ENCODE measurements around the gene HOXB5.

Gene HOXB5

DNA sequence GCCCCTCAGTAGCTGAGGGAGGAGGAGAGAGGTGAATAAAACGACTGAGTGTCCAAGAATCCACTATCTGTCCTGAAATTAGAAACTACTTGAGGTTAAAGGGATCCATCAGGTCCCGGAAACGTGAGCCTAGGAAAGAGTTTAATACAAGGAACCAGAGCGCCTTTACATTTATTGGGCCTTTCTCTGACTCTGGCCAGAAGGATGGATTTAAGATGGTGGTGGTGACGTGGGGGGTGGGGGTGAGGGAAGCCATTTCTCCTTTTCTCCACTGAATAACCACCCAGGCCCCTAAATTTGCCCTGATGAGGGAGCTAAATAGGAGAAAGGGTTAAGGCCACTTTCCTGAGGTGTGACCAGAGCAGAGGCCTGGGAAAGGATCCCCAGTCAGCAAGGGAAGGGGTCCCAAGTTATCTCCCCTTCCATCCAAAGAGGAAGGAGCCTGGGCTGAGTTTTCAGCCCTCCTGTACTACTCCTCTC is 33.6 kb upstream of the HOXB5 start:
- no peaks in the 10 kb centered on the region for H3K9me3 ChIP-seq (ENCODE audit: low read length)
- no peaks in the 10 kb centered on the region for H3K36me3 ChIP-seq (ENCODE audit: insufficient read depth, low read length)
- H3K4me1 ChIP-seq (ENCODE audit: insufficient read depth, low read length), result no peaks in the 10 kb centered on the region
- peaks cover 77 to 93% of the 10 kb centered on the region in 2 donors for H3K27me3 ChIP-seq (ENCODE audit: control insufficient read depth in 1 of 2, insufficient read depth in 2 of 2, low read length in 2 of 2)
- H3K4me3 ChIP-seq (ENCODE audit: low read depth in 1 of 2, low read length in 2 of 2), result no peak overlapping the region
- no peak overlapping the region for H3K9ac ChIP-seq (ENCODE audit: low read length)
- H3K27ac ChIP-seq (ENCODE audit: low read depth, low read length), result no peak overlapping the region

DNA sequence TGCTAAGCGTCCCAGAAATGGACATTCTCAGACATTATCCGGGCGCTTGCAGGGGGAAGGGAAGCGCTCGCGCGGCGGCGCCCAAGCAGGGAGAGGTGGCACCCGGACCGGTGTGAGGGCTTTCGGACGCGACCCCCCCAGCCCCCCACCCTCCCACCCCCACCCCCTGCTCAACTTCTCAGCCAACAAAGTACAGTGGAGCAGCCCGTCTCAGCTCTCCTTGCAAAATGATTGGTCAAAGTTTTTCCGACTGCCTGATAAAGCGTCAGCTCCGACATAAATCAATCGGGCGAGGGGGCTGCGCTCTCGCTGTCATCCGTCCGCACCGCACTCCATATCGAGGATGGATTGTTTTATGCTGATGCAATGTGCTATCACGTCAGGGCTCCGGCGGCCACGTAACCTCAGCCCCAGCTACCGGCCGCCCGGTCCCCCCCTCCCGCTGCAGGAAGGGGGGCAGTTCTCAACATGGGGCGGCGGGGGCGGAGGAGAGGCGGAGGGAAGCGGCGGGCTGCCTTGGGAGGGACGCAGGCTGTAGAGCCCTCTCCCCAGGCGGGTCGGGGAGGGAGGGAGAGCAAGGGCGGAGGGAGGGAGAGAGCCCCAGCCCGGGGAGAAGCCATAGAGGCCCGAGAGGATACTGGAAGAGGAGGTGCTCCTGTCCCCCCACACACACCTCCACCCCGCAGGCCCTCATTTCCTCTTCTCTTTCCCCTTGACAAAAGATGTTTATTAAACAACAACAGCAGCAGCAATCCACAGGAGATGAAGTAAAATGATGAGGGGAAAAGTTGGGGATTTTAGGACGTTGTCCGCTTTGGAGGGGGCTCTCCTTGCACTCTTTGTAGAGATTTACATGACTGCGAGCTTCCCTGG is 32.9 kb upstream of the HOXB5 start, which contains the start of gene HOXB9:
TSS of gene HOXB9 (minus strand) at position 114 of the 873 bp plus-strand sequence. CDS start at position 25, 89 bp downstream.
- Histone ChIP-seq H3K27ac (ENCODE audit: low read depth, low read length) (no peak within 1 kb of the TSS), H3K4me3 (ENCODE audit: low read depth in 1 of 2, low read length in 2 of 2) (peak within 1 kb of the TSS; percentile 26 to 29), H3K27me3 (ENCODE audit: control insufficient read depth in 1 of 2, insufficient read depth in 2 of 2, low read length in 2 of 2) (peaks cover 82 to 93% of the 10 kb centered on the region in 2 donors), H3K9me3 (ENCODE audit: low read length) (no peaks in the 10 kb centered on the region), H3K9ac (ENCODE audit: low read length) (no peak within 1 kb of the TSS), H3K4me1 (ENCODE audit: insufficient read depth, low read length) (no peaks in the 10 kb centered on the region), H3K36me3 (ENCODE audit: insufficient read depth, low read length) (no peaks in the 10 kb centered on the region)

- Histone ChIP-seq H3K4me1 (ENCODE audit: insufficient read depth, low read length) (no peaks in the 10 kb centered on the region), H3K9me3 (ENCODE audit: low read length) (no peaks in the 10 kb centered on the region), H3K36me3 (ENCODE audit: insufficient read depth, low read length) (no peaks in the 10 kb centered on the region), H3K4me3 (ENCODE audit: low read depth in 1 of 2, low read length in 2 of 2) (peak overlapping the region; percentile 26 to 29), H3K27me3 (ENCODE audit: control insufficient read depth in 1 of 2, insufficient read depth in 2 of 2, low read length in 2 of 2) (peaks cover 84 to 93% of the 10 kb centered on the region in 2 donors), H3K9ac (ENCODE audit: low read length) (no peak overlapping the region), H3K27ac (ENCODE audit: low read depth, low read length) (no peak overlapping the region)
These were observed 32.1 kb upstream of the HOXB5 start for GRCh38 chr17:48625495-48626244.

DNA sequence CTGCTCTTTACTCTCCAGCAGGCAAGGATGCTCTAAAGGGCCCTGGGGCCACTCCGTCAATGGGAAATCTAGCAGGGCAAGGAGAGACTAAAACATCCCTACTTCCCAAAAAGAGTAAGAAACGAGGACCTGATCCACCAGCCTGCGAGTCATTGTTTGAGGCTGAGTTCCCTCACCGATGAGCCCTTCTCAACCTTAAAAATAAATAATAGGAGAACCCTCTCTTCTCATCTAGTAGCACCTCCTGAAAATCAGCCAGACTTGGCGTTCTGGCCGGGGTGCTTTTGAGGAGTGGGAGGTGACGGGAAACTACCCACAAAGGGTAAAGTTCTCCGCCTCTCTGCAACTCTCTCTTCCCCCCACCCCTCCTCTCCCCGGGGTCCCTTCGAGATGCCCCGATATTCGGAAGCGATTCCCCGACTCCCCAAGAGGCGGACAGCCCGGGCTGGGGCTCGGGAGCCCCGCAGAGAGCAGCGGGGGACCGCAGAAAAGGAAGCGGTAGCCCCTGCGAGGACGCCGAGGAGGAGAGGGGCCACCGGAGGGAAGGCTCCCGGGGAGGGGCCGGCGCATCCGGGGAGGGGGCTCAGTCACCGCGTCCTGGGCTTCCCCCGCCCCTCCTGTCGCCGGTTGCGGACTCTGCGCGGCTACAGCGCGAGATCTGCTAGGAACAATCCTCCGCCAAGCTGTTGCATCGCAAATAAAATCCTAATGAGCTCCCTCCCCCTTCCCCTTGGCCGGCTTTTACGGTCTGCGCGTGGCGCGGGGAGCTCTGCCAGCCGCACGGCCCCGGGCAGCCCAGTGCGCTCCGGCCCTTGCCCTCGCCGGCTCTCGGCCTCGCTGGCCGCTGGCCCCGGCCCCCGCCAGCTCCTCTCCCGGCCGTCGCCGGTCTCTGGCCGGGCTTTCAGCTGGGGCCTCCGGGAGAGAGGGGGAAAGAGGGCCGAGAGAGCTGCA is 31.2 kb upstream of the HOXB5 start:
- no peak overlapping the region for H3K9ac ChIP-seq (ENCODE audit: low read length)
- H3K27ac ChIP-seq (ENCODE audit: low read depth, low read length), result no peak overlapping the region
- peak overlapping the region; percentile 26 to 29 for H3K4me3 ChIP-seq (ENCODE audit: low read depth in 1 of 2, low read length in 2 of 2)
- no peaks in the 10 kb centered on the region for H3K4me1 ChIP-seq (ENCODE audit: insufficient read depth, low read length)
- peaks cover 84 to 95% of the 10 kb centered on the region in 2 donors for H3K27me3 ChIP-seq (ENCODE audit: control insufficient read depth in 1 of 2, insufficient read depth in 2 of 2, low read length in 2 of 2)
- H3K36me3 ChIP-seq (ENCODE audit: insufficient read depth, low read length), result no peaks in the 10 kb centered on the region
- no peaks in the 10 kb centered on the region for H3K9me3 ChIP-seq (ENCODE audit: low read length)

- Histone ChIP-seq H3K4me1 (ENCODE audit: insufficient read depth, low read length) (peaks cover under 1% of the 10 kb centered on the region), H3K36me3 (ENCODE audit: insufficient read depth, low read length) (no peaks in the 10 kb centered on the region), H3K27ac (ENCODE audit: low read depth, low read length) (no peak overlapping the region), H3K9me3 (ENCODE audit: low read length) (no peaks in the 10 kb centered on the region), H3K9ac (ENCODE audit: low read length) (no peak overlapping the region), H3K4me3 (ENCODE audit: low read depth in 1 of 2, low read length in 2 of 2) (no peak overlapping the region), H3K27me3 (ENCODE audit: control insufficient read depth in 1 of 2, insufficient read depth in 2 of 2, low read length in 2 of 2) (peaks cover 83 to 95% of the 10 kb centered on the region in 2 donors)
These were observed 30.5 kb upstream of the HOXB5 start for GRCh38 chr17:48624118-48624517.

DNA sequence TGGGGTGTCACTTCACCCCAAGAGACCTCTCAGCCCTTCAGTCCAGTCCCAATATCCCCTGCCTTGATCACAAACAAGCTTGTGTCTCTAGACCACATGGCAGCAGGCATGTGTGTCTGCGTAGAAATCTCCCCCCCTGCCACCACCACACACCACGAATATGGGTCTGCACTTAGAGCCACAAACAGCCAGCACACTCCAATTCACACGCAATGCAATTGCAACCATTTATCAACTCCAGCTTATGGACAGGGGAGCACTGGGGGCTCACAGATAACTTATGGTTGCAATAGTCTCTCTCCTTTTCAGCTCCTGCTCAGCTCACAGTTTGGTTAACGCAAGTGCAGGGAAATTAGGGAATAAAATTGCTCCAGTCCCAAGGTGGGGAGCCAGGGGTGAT is 30.0 kb upstream of the HOXB5 start:
- H3K27me3 ChIP-seq (ENCODE audit: control insufficient read depth in 1 of 2, insufficient read depth in 2 of 2, low read length in 2 of 2), result peaks cover 77 to 95% of the 10 kb centered on the region in 2 donors
- H3K27ac ChIP-seq (ENCODE audit: low read depth, low read length), result no peak overlapping the region
- H3K36me3 ChIP-seq (ENCODE audit: insufficient read depth, low read length), result no peaks in the 10 kb centered on the region
- peaks cover 6% of the 10 kb centered on the region for H3K4me1 ChIP-seq (ENCODE audit: insufficient read depth, low read length)
- no peaks in the 10 kb centered on the region for H3K9me3 ChIP-seq (ENCODE audit: low read length)
- no peak overlapping the region for H3K4me3 ChIP-seq (ENCODE audit: low read depth in 1 of 2, low read length in 2 of 2)
- H3K9ac ChIP-seq (ENCODE audit: low read length), result no peak overlapping the region

DNA sequence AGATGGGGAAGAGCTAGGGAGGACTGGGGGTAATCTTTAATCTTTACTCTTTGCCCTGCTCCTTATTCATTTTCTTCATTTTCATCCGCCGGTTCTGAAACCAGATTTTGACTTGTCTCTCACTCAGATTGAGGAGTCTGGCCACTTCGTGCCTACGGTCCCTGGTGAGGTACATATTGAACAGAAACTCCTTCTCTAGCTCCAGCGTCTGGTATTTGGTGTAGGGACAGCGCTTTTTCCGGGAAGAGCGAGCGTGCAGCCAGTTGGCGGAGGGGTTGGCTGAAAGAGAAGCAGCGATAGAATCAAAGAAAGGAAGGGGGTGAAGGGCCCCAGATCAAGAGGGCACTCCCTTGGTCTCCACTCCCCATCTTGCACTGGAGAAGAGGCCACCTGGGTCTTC is 29.3 kb upstream of the HOXB5 start:
- Histone ChIP-seq H3K27me3 (ENCODE audit: control insufficient read depth in 1 of 2, insufficient read depth in 2 of 2, low read length in 2 of 2) (peaks cover 77 to 95% of the 10 kb centered on the region in 2 donors), H3K4me1 (ENCODE audit: insufficient read depth, low read length) (peaks cover 12% of the 10 kb centered on the region)

DNA sequence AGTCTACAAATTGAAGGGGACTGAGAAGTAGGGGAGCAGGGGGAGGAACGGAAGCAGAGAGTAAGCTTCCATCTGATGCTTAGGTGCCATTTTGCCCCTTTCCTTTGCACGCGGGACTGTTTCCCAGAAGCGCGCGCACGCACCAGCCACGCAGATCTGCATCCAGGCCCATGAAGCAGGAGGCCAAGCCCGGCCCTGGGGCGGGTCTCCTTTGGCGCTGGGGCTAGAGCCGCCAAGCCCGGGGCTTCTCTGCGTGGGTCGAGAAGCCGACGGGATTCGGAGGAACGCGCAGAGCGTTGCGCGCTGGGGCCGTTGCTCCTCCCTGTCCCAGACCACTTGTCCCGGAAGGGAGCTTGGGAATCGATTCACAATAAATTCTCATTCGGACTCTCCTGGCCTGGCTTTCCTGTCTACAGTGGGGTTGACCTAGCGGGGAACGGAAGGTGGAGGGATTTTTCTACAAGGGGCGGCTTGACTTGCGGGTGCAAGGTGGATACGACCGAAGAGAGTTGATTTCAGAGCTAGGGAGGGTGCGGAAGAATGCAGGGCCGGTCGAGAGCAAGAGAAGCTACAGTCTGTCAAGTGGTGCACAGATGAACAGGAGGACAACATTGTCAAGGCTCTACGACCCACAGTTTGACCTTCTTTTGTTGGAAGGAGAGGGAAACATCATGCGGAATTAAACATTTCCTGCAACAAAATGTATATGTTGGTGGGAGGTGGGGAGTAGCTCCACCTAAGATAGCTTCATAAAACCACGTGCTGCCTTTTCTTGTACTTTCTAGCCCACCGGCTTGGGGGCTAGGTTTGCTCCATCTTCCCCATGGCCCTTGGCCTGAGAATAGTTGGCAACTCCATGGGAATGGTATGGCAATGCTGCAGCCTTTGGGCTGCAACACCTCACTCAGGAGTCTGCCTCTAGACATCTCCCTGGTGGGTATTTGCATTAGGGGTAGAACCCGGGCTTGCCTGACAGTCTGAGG is 28.1 kb upstream of the HOXB5 start:
- Histone ChIP-seq H3K36me3 (ENCODE audit: insufficient read depth, low read length) (no peaks in the 10 kb centered on the region), H3K9ac (ENCODE audit: low read length) (no peak overlapping the region), H3K4me3 (ENCODE audit: low read depth in 1 of 2, low read length in 2 of 2) (no peak overlapping the region), H3K27me3 (ENCODE audit: control insufficient read depth in 1 of 2, insufficient read depth in 2 of 2, low read length in 2 of 2) (peaks cover 77 to 95% of the 10 kb centered on the region in 2 donors), H3K9me3 (ENCODE audit: low read length) (no peaks in the 10 kb centered on the region), H3K4me1 (ENCODE audit: insufficient read depth, low read length) (peaks cover 12% of the 10 kb centered on the region), H3K27ac (ENCODE audit: low read depth, low read length) (no peak overlapping the region)

More for the DNA sequence above, 29.3 kb upstream of the HOXB5 start:
- H3K27ac ChIP-seq (ENCODE audit: low read depth, low read length), result no peak overlapping the region
- no peaks in the 10 kb centered on the region for H3K9me3 ChIP-seq (ENCODE audit: low read length)
- no peaks in the 10 kb centered on the region for H3K36me3 ChIP-seq (ENCODE audit: insufficient read depth, low read length)
- H3K4me3 ChIP-seq (ENCODE audit: low read depth in 1 of 2, low read length in 2 of 2), result no peak overlapping the region
- H3K9ac ChIP-seq (ENCODE audit: low read length), result no peak overlapping the region

GRCh38 chr17:48620461-48621139 is 27.0 kb upstream of the HOXB5 start:
- Histone ChIP-seq H3K9me3 (ENCODE audit: low read length) (no peaks in the 10 kb centered on the region), H3K27ac (ENCODE audit: low read depth, low read length) (no peak overlapping the region), H3K4me3 (ENCODE audit: low read depth in 1 of 2, low read length in 2 of 2) (no peak overlapping the region), H3K36me3 (ENCODE audit: insufficient read depth, low read length) (no peaks in the 10 kb centered on the region), H3K9ac (ENCODE audit: low read length) (no peak overlapping the region), H3K4me1 (ENCODE audit: insufficient read depth, low read length) (peaks cover 12% of the 10 kb centered on the region), H3K27me3 (ENCODE audit: control insufficient read depth in 1 of 2, insufficient read depth in 2 of 2, low read length in 2 of 2) (peaks cover 84 to 96% of the 10 kb centered on the region in 2 donors)
